ENCODE results near the gene FNIP1. TPM values are rescaled to one million over a fixed set of nuclear protein-coding genes. Genes with fewer than 3 reads are reported as not detected.

Gene FNIP1
- total and polyA plus RNA-seq, 2 of the 8 experiments (the other 6 are each of a cell fraction or from before 2014, with no cell fraction given), result 3.5 to 17.3 TPM

- no peak for TF ChIP-seq CEBPB (IDR thresholded peaks at IDR 0.05; ENCODE audit: low read depth, low read length)
- no peak for TF ChIP-seq TAF1 (IDR thresholded peaks at IDR 0.05; ENCODE audit: low read depth, low read length)
- no peak for TF ChIP-seq PHF8 (conservative IDR thresholded peaks at IDR 0.05; ENCODE audit: low read depth, low read length)
- TF ChIP-seq E2F6 (IDR thresholded peaks at IDR 0.05), result no peak
- no peak for TF ChIP-seq TAF7 (optimal IDR thresholded peaks at IDR 0.05; ENCODE audit: borderline replicate concordance, low read depth, low read length)
- TF ChIP-seq, protein P1, sequence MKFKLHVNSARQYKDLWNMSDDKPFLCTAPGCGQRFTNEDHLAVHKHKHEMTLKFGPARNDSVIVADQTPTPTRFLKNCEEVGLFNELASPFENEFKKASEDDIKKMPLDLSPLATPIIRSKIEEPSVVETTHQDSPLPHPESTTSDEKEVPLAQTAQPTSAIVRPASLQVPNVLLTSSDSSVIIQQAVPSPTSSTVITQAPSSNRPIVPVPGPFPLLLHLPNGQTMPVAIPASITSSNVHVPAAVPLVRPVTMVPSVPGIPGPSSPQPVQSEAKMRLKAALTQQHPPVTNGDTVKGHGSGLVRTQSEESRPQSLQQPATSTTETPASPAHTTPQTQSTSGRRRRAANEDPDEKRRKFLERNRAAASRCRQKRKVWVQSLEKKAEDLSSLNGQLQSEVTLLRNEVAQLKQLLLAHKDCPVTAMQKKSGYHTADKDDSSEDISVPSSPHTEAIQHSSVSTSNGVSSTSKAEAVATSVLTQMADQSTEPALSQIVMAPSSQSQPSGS (IDR thresholded peaks at IDR 0.05; ENCODE audit: low read length), result no peak
- no peak for TF ChIP-seq JUN (IDR thresholded peaks at IDR 0.05; ENCODE audit: low read depth, low read length)
- no peak for TF ChIP-seq JUND (IDR thresholded peaks at IDR 0.05; ENCODE audit: low read length)
These were observed 179.5 kb downstream of the FNIP1 start (continued) for GRCh38 chr5:131617140-131617822.
